Activated B cell treated with CpG ODN at 0.5 μM for 24 hours (primary cell): ENCODE measurements around the gene UGT1A5. TPM values are rescaled to one million over a fixed set of nuclear protein-coding genes. Genes with fewer than 3 reads are reported as not detected.

ENCODE experiments used
- ATAC-seq: fragments of 200-7000 bp; cut with Tn5 transposase; one replicate; pipeline ENCODE4 v1.10.0; 2021; ENCODE audit warnings: low read depth, mild to moderate bottlenecking, moderate library complexity
- CTCF ChIA-PET: fragments of 350-600 bp; sonication (Branson Sonifier 250); formaldehyde crosslinking; loops from one replicate; lab custom pipeline; 2021; ENCODE audit warnings: antibody characterized with exemption; lab: Charles Lee
- POLR2A ChIA-PET: fragments of 350-600 bp; sonication (Branson Sonifier 250); formaldehyde crosslinking; loops from one replicate; lab custom pipeline; 2021; ENCODE audit warnings: antibody characterized with exemption; lab: Charles Lee
- DNase-seq: peaks from one replicate; pipeline ENCODE4 v3.0.0; 2022
- H3K27ac Mint-ChIP-seq: one replicate; pipeline ENCODE4 v1.8.0; 2020; ENCODE audit warnings: mixed read lengths
- H3K27me3 Mint-ChIP-seq: one replicate; pipeline ENCODE4 v1.8.0; 2021; ENCODE audit warnings: mixed read lengths
- H3K36me3 Mint-ChIP-seq: one replicate; pipeline ENCODE4 v1.8.0; 2021; ENCODE audit warnings: low read depth, mixed read lengths
- H3K4me1 Mint-ChIP-seq: one replicate; pipeline ENCODE4 v1.8.0; 2021; ENCODE audit warnings: mixed read lengths
- H3K4me3 Mint-ChIP-seq: one replicate; pipeline ENCODE4 v1.8.0; 2020; ENCODE audit warnings: mild to moderate bottlenecking, mixed read lengths
- H3K9me3 Mint-ChIP-seq: one replicate; pipeline ENCODE4 v1.8.0; 2020; ENCODE audit warnings: mixed read lengths
- CTCF ChIP-seq: fragments of 200-600 bp; IDR thresholded peaks from one replicate; pipeline ENCODE4 v1.8.0; 2022; ENCODE audit warnings: antibody characterized with exemption, mild to moderate bottlenecking
- intact Hi-C: fragments of 100-400 bp; cut with micrococcal nuclease; formaldehyde crosslinking; loops from one replicate; pipeline ENCODE4 v1.15.1; 2024
- total RNA-seq: library from RNA; stranded (reverse); gene quantifications from 2 replicates; pipeline ENCODE4 v1.2.3, GENCODE V29; 2022

Gene UGT1A5
- total RNA-seq, 1 donor from 2014 or later: not detected

GRCh38 chr2:233679196-233679595, 33.5 kb upstream of the UGT1A5 start:
- intact Hi-C loops: no loop called here
- H3K36me3 Mint-ChIP-seq: no peaks in the 10 kb centered on the region
- H3K4me3 Mint-ChIP-seq: no peak overlapping the region
- peaks cover 13% of the 10 kb centered on the region for H3K4me1 Mint-ChIP-seq
- ChIA-PET CTCF (no interaction called here), POLR2A (no interaction called here)
- no peak for DNase-seq
- no peaks in the 10 kb centered on the region for H3K9me3 Mint-ChIP-seq
- no peak for ATAC-seq
- H3K27me3 Mint-ChIP-seq: peaks cover 11% of the 10 kb centered on the region
- H3K27ac Mint-ChIP-seq: no peak overlapping the region
- TF ChIP-seq CTCF: no peak

- DNase-seq (no peak), ATAC-seq (no peak)
- POLR2A ChIA-PET: no interaction called here
- Mint-ChIP-seq H3K4me3 (no peak overlapping the region), H3K9me3 (no peaks in the 10 kb centered on the region), H3K27ac (no peak overlapping the region), H3K36me3 (no peaks in the 10 kb centered on the region), H3K4me1 (peaks cover 13% of the 10 kb centered on the region), H3K27me3 (peaks cover 11% of the 10 kb centered on the region)
- CTCF ChIA-PET: interaction anchor here (0.8 kb wide), 1 partner anchor 35 kb away, joined by 3 read pairs; no protein-coding TSS in a partner anchor
- intact Hi-C loops: no loop called here
- TF ChIP-seq CTCF: no peak
These were observed 32.2 kb upstream of the UGT1A5 start for GRCh38 chr2:233680361-233681045.

- Mint-ChIP-seq H3K27ac (no peak within 1 kb of the TSS), H3K4me1 (peaks cover 13% of the 10 kb centered on the region), H3K9me3 (no peaks in the 10 kb centered on the region), H3K27me3 (peaks cover 10% of the 10 kb centered on the region), H3K4me3 (no peak within 1 kb of the TSS), H3K36me3 (no peaks in the 10 kb centered on the region)
- ChIA-PET POLR2A (no interaction called here), CTCF (no interaction called here)
- DNase-seq: no peak
- ATAC-seq: no peak
- intact Hi-C loops: no loop called here
- TF ChIP-seq CTCF: no peak
These were observed 31.1 kb upstream of the UGT1A5 start, which contains the start of gene UGT1A7 for GRCh38 chr2:233681521-233682099. Gene UGT1A7 (plus strand): TSS chr2:233681901. CDS start chr2:233681938, 37 bp downstream.

- ChIA-PET CTCF (no interaction called here), POLR2A (no interaction called here)
- ATAC-seq: no peak
- no peak overlapping the region for H3K27ac Mint-ChIP-seq
- no peaks in the 10 kb centered on the region for H3K9me3 Mint-ChIP-seq
- no peak overlapping the region for H3K4me3 Mint-ChIP-seq
- peaks cover 13% of the 10 kb centered on the region for H3K4me1 Mint-ChIP-seq
- TF ChIP-seq CTCF: no peak
- no peaks in the 10 kb centered on the region for H3K36me3 Mint-ChIP-seq
- intact Hi-C loops: no loop called here
- H3K27me3 Mint-ChIP-seq: peaks cover 11% of the 10 kb centered on the region
- DNase-seq: no peak
These were observed 28.1 kb upstream of the UGT1A5 start for GRCh38 chr2:233684640-233685039.

GRCh38 chr2:233686928-233687327, 25.8 kb upstream of the UGT1A5 start:
- no peak overlapping the region for H3K27ac Mint-ChIP-seq
- no peak for DNase-seq

More at GRCh38 chr2:233686928-233687327, 25.8 kb upstream of the UGT1A5 start:
- no peak for TF ChIP-seq CTCF
- H3K36me3 Mint-ChIP-seq: no peaks in the 10 kb centered on the region
- H3K27me3 Mint-ChIP-seq: peaks cover 6% of the 10 kb centered on the region
- H3K4me3 Mint-ChIP-seq: no peak overlapping the region
- ChIA-PET POLR2A (no interaction called here), CTCF (no interaction called here)
- H3K4me1 Mint-ChIP-seq: peaks cover 12% of the 10 kb centered on the region
- no peak for ATAC-seq
- intact Hi-C loops: no loop called here
- no peaks in the 10 kb centered on the region for H3K9me3 Mint-ChIP-seq
